DMS53 treated with DMSO at 0.1 percent for 48 hours (cell line): Measurements from ENCODE around the gene SUGT1.
"Not testable (repeated sequence)": the region's sequence is repeated elsewhere in the genome, so short reads cannot be mapped to it uniquely, and the experiment has no call there.

Experiments used
- DNase-seq: peaks from one replicate; lab custom pipeline; 2025; ENCODE audit not compliant: unreplicated experiment; lab: John Stamatoyannopoulos, UW

SUGT1 gene

GRCh38 chr13:52665325-52665724 is 12.7 kb downstream of the SUGT1 start:
- peak; percentile 41 for DNase-seq

GRCh38 chr13:52669677-52670076 is 17.0 kb downstream of the SUGT1 start:
- DNase-seq, result no peak

- DNase-seq, result no peak
Measured at GRCh38 chr13:52670726-52671125, 18.1 kb downstream of the SUGT1 start.

GRCh38 chr13:52673465-52673864 is 20.8 kb downstream of the SUGT1 start:
- no peak for DNase-seq

GRCh38 chr13:52677823-52678222 is 25.2 kb downstream of the SUGT1 start:
- DNase-seq, result no peak

GRCh38 chr13:52685806-52686205 is 33.2 kb downstream of the SUGT1 start:
- DNase-seq, result not testable (repeated sequence)

- DNase-seq, result no peak
Measured at GRCh38 chr13:52686376-52686775, 33.7 kb downstream of the SUGT1 start.

GRCh38 chr13:52695856-52696255 is 43.2 kb downstream of the SUGT1 start:
- DNase-seq, result no peak

- DNase-seq, result no peak
Measured at GRCh38 chr13:52696566-52696965, 43.9 kb downstream of the SUGT1 start.

- DNase-seq, result no peak
Measured at GRCh38 chr13:52701728-52702465, 49.3 kb downstream of the SUGT1 start.

GRCh38 chr13:52703482-52703881 is 50.8 kb downstream of the SUGT1 start:
- no peak for DNase-seq

GRCh38 chr13:52706081-52706480 is 53.4 kb downstream of the SUGT1 start:
- no peak for DNase-seq

- no peak for DNase-seq
Measured at GRCh38 chr13:52707375-52707774, 54.7 kb downstream of the SUGT1 start.

GRCh38 chr13:52708266-52708665 is 55.6 kb downstream of the SUGT1 start:
- not testable (repeated sequence) for DNase-seq

GRCh38 chr13:52711286-52711685 is 58.6 kb downstream of the SUGT1 start:
- no peak for DNase-seq

GRCh38 chr13:52712385-52712784 is 59.7 kb downstream of the SUGT1 start:
- DNase-seq, result no peak

- no peak for DNase-seq
Measured at GRCh38 chr13:52713894-52714293, 61.3 kb downstream of the SUGT1 start.

GRCh38 chr13:52720904-52721303 is 68.3 kb downstream of the SUGT1 start:
- DNase-seq, result peak; percentile 7

- not testable (repeated sequence) for DNase-seq
Measured at GRCh38 chr13:52721356-52721755, 68.7 kb downstream of the SUGT1 start.

- no peak for DNase-seq
Measured at GRCh38 chr13:52723181-52723580, 70.5 kb downstream of the SUGT1 start.

- DNase-seq, result no peak
Measured at GRCh38 chr13:52725302-52725701, 72.7 kb downstream of the SUGT1 start.

- DNase-seq, result no peak
Measured at GRCh38 chr13:52726258-52726657, 73.6 kb downstream of the SUGT1 start.

- DNase-seq, result no peak
Measured at GRCh38 chr13:52734075-52734623, 81.5 kb downstream of the SUGT1 start.
